Stimulated activated CD4-positive, alpha-beta T cell treated with anti-CD3 and anti-CD28 coated beads, Interleukin-15, amount 100 ng/mL, for 1 hour (primary cell): ENCODE data around the gene SYNPO.

Experiments used
- DNase-seq, 2 donors: peaks; one replicate each; pipeline ENCODE4 v3.0.0-alpha.2; 2020; ENCODE audit warnings: low read depth in 1 of 2, low spot score in 1 of 2

The SYNPO gene

GRCh38 chr5:150606476-150606875, 34.0 kb upstream of the SYNPO start:
- no peak for DNase-seq

DNA sequence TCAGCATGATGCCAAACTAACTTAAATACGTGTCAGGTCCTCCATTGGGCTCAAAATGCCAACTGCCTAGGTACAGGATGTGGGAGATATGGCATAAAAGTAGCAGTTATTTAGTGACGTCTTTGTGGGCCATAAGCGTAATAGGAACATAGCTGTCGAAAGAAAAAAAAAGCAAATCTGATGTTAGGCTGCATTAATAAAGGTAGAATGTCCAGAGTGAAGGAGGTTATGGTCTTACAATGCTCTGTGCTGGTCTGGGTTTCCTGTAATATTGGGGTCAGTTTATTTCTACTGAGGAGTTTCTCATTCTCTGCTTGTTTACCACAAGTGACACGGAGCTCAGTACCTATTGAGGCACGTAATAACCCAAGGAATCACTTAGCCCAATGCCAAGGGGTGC, 33.4 kb upstream of the SYNPO start:
- DNase-seq = no peak

DNA sequence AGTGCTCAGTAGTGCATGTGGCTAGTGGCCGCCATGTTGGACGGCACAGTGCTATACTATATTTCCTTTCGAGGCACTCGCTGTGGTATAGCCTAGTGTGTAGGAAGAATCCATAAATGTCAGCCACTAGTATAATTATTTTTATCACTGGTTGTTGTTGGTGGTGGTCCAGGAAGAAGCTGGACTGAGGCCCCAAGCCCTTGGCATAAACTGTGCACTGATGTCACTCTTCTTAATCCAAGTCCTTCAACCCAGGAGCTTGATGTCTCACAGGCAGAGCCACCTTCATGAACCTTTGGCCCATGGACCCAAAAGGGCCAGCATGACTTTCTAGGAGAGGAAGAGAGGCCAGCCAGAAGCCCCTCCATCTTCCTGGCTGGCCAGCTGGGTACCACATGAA, 32.5 kb upstream of the SYNPO start:
- no peak for DNase-seq

DNA sequence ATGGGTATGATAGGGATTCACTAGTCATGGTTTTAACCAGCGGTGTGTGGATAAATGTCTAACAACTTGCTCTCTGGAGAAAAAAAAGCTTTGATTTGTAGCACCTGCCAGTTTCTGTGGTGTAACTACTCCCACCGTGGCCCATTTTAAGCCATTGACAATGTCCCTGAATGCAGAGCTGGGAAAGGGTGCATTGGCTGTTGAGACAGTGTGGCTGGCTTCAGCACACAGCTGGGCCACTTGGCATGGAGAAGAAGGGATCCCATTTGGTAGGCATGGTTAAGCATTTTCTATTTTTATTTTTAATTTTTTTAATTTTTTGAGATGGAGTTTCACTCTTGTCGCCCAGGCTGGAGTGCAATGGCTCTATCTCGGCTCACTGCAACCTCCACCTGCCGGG, 31.5 kb upstream of the SYNPO start:
- no peak for DNase-seq

GRCh38 chr5:150609843-150610584, 30.4 kb upstream of the SYNPO start:
- DNase-seq = no peak

GRCh38 chr5:150611026-150611425, 29.4 kb upstream of the SYNPO start:
- DNase-seq = no peak

DNA sequence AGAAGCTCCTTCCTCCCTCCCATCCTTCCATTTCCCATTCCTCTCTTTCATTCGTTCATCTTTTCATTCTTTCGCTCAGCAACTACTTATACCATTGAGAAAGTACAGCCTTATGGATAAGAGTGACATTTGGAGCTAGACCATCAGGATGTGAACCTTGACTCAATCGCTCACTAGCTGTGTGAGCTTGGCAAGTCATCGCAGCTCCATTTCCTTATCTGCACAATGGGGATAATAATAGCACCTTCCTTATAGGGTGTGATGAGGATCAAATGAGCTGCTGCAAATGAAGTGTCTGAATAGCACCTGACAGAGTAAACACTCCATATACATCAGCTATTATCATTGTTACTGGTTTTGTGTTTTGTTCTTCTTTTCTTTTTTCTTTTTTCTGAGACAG, 28.1 kb upstream of the SYNPO start:
- DNase-seq = no peak

- DNase-seq = no peak
Measured at GRCh38 chr5:150612905-150613670, 27.4 kb upstream of the SYNPO start.

DNA sequence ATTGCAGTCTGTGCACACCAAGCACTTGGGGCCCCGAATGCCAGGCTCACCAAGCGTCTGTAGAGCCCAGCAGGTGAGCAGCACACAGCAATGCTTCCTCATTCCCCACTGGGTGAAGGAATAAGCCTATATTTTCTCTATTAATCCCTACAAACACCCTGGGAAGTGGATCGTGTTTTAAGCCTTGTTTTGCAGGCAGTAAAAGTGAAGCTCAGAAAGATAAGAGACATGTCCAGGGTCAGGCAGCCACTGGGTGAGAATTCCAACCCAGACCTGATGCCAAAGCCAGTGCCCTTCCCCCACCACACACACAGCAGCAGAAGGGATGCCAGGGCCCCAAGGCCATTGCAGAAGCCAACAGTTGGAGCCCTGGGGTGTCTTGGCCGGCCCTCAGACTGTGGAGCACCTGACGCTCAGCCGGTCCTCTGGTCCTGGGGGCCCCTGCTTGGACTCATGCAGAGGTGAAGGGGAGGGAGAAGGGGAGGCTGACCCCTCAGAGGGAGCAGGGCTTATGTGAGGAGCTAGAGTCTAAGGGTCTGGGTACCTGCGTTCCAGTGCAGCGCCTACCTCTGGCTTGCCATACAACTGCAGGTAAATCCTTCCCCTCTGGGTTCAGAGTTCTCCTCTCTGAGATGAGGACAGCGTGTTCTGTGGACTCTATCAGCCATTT, 26.3 kb upstream of the SYNPO start:
- DNase-seq = no peak

GRCh38 chr5:150614661-150615060, 25.8 kb upstream of the SYNPO start:
- DNase-seq = no peak

GRCh38 chr5:150615141-150615699, 25.2 kb upstream of the SYNPO start:
- DNase-seq = no peak

GRCh38 chr5:150616024-150616470, 24.4 kb upstream of the SYNPO start:
- DNase-seq = no peak

- DNase-seq = no peak
Measured at GRCh38 chr5:150616506-150616905, 24.0 kb upstream of the SYNPO start.

- DNase-seq = no peak
Measured at GRCh38 chr5:150618163-150618562, 22.3 kb upstream of the SYNPO start.

DNA sequence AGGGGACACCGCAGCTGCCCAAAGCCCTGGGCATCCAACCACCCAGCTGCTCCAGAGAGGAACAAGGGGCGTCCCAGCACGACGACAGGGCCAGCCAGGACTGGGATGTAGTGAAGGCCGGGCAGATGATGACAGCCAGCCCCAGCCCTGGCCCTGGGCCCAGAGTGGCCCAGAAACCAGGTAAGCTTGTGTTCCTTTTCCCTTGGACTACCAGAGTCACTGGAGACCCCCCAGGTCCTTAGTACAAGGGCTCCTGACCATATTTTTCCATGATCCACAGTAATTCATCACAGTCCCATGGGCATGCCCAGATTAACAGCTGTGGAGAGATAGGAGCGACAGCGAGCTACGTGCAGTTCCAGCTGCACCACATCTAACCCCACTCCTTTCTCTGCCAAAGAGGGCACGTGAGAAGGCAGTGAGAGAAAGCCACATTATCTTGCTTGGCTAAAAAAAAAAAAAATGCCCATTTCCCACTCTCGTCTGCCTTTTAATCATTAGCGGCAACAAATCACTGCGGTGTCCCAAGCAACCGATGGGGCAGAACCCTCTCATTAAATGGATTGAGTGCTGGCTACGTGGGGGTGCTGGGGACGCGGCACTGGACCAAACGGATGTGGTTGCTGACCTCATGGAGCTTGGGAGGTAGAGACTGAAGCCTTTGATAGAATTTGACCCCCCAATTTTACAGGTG, 21.7 kb upstream of the SYNPO start:
- no peak for DNase-seq

GRCh38 chr5:150619359-150620230, 20.9 kb upstream of the SYNPO start:
- no peak for DNase-seq

- DNase-seq = no peak
Measured at GRCh38 chr5:150621301-150621700, 19.2 kb upstream of the SYNPO start.

DNA sequence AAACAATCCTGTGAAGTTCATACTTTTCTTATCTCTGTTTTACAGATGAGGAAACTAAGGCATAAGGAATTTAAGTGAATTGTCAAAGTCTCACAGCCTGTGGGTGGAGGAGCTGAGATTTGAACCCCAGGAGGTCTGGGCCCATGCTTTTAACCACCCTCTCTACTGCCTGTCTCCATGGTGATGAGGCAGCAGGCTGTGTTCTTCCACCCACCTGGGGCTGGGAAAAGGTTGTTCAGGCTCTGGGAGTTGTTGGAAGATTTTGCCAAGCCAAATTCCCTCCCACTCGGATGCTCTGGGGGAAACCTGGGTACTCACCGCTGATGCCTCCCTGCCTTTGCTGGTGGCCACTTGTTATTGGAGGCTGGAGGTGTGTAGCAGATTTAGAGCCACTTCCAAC, 18.3 kb upstream of the SYNPO start:
- DNase-seq = no peak

DNA sequence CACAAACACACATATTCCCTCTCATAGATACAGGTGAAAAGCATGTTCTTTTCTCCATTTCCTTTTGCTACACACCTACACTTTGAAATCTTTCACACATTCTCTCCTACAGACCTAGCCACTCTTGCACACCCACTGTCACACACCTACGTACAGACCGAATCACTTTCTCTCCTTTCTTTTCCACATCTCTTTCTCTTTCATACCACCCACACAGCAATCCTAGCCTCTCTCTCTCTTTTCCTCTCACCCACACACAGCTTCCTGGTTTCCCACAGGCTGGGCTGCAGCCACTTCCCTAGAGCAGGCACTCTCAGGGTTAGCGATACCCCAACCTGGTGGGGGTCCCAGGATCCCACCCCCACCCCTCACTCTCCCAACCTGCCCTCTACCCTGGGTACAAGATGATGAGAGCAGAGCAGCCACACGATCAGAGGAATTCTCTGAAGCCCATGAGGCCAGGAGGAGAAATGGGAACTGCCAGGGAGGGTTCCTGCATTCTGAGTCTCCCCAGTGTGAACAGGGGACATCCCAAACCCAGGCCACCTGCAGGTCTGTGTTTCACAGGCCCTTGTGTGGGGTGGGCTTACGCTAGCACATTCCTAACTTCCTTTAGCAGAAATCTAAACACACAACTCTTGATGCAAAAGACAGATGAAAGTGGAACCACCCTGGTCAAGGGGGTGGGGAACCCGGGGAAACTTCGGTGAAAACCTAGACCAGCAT, 17.1 kb upstream of the SYNPO start:
- DNase-seq = no peak

DNA sequence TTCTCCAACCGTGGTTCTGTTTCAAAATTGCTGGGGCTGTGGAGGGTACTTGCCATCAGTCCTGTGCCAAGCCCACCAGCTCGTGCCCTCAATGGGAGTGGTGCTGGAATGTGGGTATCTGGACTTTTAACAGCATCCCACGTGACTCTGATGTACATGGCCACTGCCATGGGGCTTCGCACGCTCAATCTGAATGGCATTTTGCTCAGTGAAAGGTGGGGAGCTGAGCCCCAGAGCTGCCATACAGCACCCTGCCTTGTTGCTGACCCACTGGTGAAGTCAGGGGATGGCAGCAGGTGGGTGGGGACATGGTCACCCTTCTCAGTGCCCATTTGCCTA, 16.6 kb upstream of the SYNPO start:
- DNase-seq = no peak
